Keratinocyte (primary cell): ENCODE data around the gene TMEM163.

Experiments used
- CTCF ChIP-seq, 3 experiments: IDR thresholded peaks in 1 of 3; conservative IDR thresholded peaks in 1 of 3; optimal IDR thresholded peaks in 1 of 3; 2 replicates in 2 of 3; 3 replicates in 1 of 3; pipeline versions ENCODE3 to v1.5.1; 2011; ENCODE audit warnings: low read length in 3 of 3, mild to moderate bottlenecking in 3 of 3, moderate library complexity in 2 of 3, control low read depth in 1 of 3, inconsistent platforms in 1 of 3; ENCODE audit not compliant: insufficient read depth in 2 of 3; ENCODE audit errors: extremely low read depth in 1 of 3
- EZH2 ChIP-seq: IDR thresholded peaks from one replicate; pipeline ENCODE4 v1.6.1; 2012; ENCODE audit warnings: inconsistent platforms, mild to moderate bottlenecking, low read length, moderate library complexity

GRCh38 chr2:134575888-134576287, 142.9 kb downstream of the TMEM163 start:
- TF ChIP-seq CTCF (optimal IDR thresholded peaks at IDR 0.05 in 1 of 3, IDR thresholded peaks at IDR 0.05 in 1 of 3, conservative IDR thresholded peaks at IDR 0.05 in 1 of 3; ENCODE audit: extremely low read depth in 1 of 3, insufficient read depth in 2 of 3, low read length in 3 of 3), result no peak
- TF ChIP-seq EZH2, result no peak
